ENCODE data around the gene APOBEC3G.
"Not testable (repeated sequence)": the region's sequence is repeated elsewhere in the genome, so short reads cannot be mapped to it uniquely, and the experiment has no call there.

The APOBEC3G gene

DNA sequence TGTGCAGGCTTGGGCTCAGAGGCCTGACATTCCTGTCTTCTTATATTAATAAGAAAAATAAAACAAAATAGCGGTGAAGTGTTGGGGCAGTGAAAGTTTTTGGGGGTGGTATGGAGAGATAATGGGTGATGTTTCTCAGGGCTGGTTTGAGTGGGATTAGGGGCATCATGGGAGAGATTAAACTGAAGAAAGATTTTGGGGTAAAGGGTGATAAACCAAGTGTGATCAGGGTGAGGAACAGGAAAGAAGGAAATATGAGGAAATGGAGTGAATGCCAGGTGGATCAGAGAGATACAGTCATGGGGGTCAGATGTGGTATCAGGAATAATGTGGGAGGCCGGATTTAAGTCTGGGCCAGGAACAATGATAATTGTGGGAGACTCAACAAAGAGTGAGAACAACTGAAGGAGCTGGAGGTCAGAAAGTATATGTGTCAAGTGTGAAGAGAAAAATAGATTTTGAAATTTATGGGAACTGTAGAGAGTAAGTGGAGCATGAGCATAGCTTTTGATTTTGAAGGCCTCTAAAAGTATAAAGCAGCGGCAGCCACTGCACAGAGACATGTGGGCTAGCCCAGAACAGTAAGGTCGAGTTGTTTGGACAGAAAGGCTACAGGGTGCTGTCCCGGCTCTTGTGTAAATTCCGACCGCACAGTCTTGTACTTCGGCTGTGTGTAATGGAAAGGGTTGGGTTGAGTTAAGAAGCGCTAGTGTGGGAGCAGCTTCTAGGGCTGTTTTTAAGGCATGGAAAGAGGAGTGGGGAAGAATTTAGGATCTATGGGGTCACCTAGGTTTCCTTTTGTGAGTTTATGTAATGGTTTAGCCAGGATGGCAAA, 10.4 kb upstream of the APOBEC3G start:
- in situ Hi-C loops (cut with HindIII; ENCODE audit: low sequenced_read_pairs): not testable (repeated sequence)

DNA sequence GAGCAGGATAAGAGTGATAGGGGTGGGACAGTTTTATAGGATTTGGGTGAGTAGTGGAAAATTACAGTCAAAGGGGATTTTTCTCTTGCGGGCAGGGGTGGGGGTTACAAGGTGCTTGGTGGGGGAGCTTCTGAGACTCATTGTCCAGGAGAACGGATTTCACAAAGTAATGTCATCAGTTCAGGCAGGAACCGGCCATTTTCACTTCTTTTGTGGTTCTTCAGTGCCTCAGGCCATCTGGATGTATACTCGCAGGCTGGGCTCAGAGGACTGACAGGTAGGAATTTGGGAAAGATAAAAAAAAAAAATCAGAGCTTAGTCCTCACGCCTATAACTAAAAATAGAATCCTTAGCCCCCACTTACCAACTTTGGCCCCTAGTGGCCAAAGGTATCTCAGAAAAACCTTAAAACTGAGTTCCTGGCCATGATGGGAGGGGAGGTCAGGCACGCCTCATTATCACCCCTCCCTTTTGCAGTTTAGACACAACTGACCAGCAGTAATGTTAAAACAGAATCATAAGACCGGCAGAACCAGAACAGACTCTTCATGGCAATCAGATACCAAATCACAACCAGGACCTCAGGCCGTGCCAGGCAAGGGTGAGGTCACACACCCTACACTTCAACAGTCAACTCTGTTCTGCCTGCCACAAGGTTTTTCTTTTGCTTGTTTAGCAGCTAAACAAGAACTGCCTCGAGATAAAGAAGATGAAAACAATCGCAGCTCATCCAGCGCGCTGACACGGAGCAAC, 8.9 kb upstream of the APOBEC3G start:
- in situ Hi-C loops (cut with HindIII; ENCODE audit: low sequenced_read_pairs): no loop called here

DNA sequence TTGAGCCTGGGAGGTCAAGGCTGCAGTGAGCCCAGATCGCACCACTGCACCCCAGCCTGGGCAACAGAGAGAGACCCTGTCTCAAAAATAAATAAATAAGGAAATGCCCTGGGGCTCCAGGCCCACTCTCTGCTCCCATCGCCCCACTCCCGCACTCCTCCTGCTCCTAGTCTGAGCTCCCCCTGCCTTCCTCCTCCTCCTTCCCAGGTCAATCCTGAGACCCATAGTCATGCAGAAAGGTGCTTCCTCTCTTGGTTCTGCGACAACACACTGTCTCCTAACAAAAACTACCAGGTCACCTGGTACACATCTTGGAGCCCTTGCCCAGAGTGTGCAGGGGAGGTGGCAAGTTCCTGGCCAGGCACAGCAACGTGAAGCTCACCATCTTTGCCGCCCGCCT, 6.9 kb upstream of the APOBEC3G start:
- in situ Hi-C loops (cut with HindIII; ENCODE audit: low sequenced_read_pairs): no loop called here

DNA sequence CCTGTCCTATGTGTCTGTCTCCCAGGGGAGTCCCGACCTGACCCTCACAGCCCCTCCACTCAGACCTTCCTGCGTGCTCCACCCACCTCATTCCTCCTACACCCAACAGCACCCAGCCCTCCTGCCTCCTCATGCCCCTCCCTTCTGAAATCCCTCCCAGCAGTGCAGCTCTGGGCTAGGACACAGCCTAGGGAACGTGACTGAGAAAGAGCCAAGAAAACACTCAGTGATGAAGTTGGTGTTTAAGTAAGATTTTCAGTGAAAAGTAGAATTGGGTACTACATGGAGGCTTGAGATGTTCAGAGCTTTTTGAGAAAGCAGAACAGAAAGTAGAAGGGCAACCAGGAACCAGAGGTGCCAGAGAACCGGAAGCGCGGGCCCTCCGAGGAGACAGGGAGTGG, 4.5 kb upstream of the APOBEC3G start:
- in situ Hi-C loops (cut with HindIII; ENCODE audit: low sequenced_read_pairs): not testable (repeated sequence)

DNA sequence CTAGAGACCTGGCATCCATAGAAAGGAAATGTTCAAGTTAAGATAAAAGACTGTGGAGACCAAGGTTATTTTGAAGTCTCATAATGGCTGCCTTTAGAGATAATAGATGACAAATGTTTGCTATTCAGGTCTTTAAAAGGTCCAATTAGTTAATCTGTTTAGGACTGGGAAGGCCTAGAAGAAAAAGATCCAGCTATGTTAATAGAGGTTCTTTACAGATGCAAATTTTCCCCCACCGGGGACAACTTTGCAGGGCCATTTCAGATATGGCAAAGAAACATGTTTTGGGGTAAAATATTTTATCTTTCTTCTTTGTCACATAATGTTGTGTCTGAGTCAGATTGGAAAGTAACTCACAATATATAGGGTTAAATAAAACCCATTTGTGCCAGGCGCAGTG, 3.1 kb upstream of the APOBEC3G start:
- in situ Hi-C loops (cut with HindIII; ENCODE audit: low sequenced_read_pairs): no loop called here

DNA sequence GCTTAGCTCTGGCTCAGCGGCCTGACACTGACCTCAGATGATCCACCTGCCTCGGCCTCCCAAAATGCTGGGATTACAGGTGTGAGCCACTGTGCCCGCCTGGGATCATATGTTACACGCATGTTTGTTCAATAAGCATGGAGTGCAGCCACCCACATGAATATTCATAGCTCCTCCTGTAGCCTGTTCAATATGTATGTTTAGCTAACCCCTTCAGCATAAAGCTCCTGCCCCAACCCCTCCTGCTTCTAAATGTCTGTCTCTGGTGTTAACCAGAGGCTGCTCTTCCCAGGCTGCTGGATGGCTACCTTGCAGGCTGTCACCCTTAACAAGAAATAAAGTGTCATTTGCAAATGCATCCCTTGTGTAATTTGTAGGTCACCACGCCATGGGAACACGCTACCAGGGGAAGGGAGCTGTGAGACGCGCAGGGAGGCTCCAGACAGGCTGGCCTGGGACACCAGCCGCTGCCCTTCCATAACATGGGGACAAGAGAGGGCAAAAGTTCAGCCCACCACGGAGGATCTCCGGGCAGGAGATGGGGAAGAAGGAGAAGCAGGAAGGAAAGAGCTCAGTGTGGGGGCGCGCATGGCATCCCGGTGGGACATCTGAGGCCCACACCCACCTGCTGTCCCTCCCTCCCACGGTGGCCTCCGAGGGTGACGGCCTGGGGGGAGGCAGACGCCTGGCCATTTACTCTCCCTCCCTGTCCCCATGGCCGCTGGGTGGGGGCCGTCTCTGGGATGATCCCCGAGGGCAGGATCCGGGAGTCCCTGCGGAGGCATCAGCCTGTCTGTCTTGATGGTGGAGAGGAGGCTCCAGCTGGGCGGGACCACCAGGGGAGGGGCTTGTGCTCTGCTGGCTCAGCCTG, 685 bp upstream of the APOBEC3G start:
- in situ Hi-C loops (cut with HindIII; ENCODE audit: low sequenced_read_pairs): not testable (repeated sequence)

DNA sequence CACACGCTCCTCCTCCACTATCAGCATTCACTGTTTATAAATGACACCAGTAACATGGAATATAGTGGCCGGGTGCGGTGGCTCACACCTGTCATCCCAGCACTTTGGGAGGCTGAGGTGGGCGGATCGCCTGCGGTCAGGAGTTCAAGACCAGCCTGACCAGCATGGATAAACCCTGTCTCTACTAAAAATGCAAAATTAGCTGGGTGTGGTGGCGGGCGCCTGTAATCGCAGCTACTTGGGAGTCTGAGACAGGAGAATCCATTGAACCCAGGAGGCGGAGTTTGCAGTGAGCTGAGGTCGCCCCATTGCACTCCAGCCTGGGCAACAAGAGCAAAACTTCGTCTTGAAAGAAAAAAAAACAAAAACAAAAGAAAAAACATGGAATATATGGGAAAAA, 837 bp downstream of the APOBEC3G start:
- in situ Hi-C loops (cut with HindIII; ENCODE audit: low sequenced_read_pairs): not testable (repeated sequence)

DNA sequence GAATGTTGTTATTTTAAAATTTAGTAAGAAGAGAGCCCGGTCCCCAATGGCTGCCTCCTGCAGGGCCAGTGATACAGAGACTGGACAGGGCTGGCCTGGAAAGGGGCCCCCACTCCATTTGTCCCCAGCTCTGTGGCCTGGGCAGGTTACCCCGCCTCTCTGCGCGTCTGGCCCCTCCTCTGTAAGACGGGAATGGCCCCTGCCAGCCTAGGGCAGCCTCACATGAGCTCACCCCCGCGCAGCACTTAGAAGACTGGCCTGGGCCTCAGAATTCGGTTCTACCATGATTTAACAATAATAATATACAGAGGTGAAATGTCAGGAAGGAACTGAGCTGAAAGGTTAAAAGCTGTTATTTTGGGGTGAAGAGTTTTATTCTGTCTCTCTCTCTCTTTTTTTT, 1.3 kb downstream of the APOBEC3G start:
- in situ Hi-C loops (cut with HindIII; ENCODE audit: low sequenced_read_pairs): no loop called here

DNA sequence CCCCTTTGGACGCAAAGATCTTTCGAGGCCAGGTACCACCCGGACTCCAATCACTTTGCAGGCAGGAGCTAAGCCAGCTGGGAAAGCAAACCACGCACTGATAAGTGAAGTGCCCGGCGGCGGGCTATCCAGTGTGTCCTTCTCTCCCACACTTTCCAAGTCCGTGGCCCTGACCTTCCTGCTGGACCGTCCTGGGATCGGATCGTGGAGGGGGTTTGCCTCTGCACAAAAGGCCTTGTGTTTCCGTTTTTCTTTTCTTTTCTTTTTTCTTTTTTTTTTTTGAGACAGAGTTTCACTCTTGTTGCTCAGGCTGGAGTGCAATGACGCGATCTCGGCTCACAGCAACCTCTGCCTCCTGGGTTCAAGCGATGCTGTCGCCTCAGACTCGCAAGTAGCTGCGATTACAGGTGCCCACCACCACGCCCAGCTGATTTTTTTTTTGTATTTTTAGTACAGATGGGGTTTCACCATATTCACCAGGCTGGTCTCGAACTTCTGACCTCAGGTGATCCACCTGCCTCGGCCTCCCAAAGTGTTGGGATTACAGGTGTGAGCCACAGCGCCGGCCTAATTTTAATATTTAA, 2.1 kb downstream of the APOBEC3G start:
- in situ Hi-C loops (cut with HindIII; ENCODE audit: low sequenced_read_pairs): not testable (repeated sequence)

DNA sequence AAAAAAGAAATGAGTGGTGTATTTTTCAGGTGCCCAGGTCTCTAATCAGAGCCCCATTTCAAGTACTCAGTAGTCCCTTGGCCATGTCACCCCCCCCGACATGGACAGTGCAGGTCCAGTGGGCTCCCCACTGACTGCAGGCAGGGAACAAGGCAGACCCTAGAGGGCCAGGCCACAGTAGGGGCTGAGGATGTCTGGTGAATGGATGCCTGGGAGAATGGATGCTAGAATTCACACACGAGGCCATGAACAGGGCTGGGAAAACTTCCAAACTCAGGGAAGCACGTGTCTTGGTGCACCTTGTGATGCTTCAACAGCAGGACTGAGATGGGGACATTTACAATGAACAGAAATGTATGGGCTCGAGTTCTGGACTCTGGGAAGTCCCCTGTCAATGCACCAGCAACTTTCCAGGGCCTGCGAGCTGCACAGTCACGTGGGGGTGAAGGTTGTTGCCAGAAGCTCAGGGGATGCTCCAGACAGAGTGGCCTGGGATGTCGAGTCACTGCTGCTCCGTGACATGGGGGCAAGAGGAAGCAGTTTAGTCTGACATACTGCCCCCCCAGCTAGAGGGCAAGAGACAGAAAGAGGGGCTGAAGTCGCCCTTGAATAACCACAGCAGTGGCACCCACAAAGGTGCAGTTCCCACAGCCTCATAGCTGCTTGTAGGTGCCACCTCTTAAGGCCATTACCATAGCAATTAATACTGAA, 3.1 kb downstream of the APOBEC3G start:
- in situ Hi-C loops (cut with HindIII; ENCODE audit: low sequenced_read_pairs): no loop called here

DNA sequence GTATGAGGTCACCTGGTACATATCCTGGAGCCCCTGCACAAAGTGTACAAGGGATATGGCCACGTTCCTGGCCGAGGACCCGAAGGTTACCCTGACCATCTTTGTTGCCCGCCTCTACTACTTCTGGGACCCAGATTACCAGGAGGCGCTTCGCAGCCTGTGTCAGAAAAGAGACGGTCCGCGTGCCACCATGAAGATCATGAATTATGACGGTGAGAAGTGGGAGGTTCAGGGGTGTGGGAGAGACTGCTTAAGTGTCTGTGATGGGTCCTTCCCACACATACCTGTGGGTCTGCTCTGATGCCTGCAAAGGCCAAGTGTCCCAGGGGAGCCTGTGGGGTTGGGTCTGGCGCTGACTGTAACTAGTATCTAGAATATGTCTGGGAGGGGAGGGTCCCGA, 3.9 kb downstream of the APOBEC3G start:
- in situ Hi-C loops (cut with HindIII; ENCODE audit: low sequenced_read_pairs): no loop called here

DNA sequence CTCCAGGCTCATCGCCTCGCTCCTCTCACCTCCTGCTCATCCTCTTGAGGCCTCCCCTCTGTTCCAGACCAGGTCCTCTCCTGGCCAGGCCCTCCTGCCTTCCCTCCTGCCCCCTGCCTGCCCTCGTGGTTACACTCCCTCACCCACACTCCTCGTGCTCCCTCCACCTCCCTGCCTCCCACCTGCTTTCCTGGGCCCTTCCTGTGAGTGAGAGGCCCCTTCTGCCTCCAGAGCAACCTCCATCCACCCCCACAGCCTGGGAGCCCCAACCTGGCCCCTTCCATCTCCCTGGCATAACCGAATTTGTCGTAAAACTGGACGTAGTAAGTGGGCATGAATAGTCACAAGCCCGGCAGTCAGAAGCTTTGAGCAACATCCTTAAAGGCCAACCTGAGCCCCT, 4.5 kb downstream of the APOBEC3G start:
- in situ Hi-C loops (cut with HindIII; ENCODE audit: low sequenced_read_pairs): no loop called here

DNA sequence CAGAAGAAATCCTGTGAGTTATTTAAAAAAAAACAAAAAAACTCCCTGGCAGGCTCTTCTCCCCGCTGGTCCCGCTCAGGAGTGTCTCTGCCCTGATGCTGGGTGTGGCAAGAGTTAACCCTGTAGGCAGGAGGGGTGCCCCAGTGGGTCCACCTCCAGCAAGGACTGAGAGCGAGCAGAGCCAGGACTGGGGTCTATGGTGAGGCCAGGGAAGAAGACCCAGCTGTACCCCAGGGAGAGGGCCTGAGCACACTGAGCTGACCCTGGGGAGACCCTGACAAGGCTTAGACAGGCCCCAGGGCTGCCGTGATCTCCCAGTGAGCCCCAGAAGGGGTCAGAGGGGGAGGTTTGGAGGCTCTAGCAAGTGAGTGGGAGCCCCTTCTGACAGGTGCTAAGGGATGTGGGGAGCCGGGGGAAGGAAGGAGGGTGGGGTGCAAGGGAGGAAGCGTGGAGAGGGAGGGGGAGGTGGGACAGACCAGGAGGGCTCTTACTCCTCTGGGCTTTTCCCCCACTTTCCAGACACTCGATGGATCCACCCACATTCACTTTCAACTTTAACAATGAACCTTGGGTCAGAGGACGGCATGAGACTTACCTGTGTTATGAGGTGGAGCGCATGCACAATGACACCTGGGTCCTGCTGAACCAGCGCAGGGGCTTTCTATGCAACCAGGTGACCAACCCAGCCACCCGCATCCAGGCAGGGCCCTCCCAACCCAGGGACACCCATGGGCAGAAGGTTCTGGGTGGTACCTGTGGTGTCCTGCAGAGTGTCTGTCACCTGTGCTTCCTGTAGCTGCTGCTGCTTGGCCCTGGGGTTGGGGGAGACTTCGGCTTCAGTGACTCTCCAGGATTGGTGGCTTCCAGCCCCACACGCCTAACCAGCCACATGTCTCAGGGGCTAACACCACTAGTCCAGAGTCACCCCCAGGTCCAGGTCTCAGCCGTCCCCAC, 6.4 kb downstream of the APOBEC3G start:
- in situ Hi-C loops (cut with HindIII; ENCODE audit: low sequenced_read_pairs): no loop called here

DNA sequence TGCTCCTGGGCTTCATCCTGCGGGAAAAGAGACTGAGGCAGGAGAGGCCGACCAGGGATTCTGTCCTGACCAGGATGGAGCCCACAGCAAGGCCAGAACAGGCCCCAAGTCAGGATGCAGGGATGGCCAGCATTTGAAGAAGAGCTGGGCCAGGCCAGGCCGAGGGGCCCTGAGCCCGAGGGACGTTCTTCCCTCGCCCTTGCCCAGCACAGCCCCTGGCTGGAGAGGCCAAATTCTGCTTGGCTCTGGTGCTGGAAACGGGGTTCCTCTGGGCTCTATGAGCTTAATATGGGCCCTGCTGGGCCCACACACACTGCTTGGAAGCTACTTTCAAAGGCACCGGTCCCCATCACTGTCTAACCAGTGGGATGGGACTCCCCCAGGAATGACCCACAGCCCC, 7.6 kb downstream of the APOBEC3G start:
- in situ Hi-C loops (cut with HindIII; ENCODE audit: low sequenced_read_pairs): no loop called here

DNA sequence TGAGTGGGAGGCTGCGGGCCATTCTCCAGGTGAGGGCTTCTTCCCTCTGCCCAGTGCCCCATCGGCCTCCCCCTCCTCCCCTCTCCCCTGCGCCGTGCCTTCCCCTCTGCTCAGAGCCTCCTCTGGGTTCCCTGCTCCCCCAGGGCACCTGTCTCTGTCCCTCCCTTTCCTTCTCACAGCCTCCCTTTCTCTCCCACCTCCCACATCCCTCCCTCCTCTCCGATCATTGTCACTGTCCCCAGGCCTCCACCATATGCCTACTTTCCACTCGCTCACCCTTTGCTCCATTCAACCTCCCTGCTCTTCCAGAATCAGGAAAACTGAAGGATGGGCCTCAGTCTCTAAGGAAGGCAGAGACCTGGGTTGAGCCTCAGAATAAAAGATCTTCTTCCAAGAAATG, 10.0 kb downstream of the APOBEC3G start:
- in situ Hi-C loops (cut with HindIII; ENCODE audit: low sequenced_read_pairs): no loop called here

DNA sequence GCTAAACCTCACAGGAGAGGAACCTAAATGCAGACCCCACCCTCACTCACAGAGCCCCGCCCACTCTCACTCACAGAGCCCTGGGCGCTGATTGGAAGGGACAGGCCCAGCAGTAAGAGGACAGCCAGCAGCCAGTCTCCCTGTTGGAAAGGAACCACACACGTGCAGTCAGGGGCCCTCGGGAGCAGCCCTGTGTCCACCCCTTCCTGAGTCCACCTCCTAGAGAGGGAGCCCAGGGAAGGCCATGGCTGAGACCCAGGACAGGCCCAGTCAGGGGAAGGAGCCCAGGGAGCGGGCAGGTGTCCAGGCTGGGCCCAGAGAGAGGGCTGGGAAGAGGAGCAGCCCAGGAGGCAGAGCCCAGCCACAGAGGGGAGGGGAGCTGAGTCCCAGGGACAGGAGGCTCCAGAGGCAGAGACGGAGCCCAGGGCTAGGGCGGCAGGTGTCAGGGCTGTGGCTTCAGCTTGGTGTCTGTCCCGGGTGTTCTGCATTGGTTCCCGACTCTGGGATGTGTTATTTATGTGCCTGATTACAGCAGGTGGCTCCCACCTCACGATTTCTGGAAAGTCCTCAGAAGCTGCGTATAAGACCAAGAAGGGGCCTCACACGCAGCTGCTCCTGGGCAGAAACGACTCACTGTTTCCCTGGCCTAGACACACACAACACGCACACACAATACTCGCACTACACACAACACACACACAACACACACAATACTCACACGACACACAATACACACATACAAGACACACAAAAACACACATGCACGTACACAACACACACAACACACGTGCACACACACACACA, 11.0 kb downstream of the APOBEC3G start:
- in situ Hi-C loops (cut with HindIII; ENCODE audit: low sequenced_read_pairs): no loop called here

DNA sequence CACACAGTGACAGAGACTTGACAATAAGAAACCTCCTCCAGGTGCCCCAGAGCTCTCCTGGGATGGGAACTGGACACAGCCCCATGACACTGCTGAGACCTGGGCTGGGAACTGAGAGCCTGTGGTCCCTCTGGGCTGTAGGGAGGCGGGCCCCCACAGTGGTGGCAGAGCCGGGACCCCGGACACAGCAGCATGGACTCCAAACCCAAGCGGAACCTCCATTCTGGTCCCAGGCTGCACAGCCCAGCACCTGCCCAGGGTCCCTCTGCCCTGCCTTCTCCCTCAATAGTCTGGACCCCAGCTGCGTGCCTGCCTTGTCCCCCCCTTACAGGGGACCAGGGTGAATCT, 11.6 kb downstream of the APOBEC3G start:
- in situ Hi-C loops (cut with HindIII; ENCODE audit: low sequenced_read_pairs): no loop called here

DNA sequence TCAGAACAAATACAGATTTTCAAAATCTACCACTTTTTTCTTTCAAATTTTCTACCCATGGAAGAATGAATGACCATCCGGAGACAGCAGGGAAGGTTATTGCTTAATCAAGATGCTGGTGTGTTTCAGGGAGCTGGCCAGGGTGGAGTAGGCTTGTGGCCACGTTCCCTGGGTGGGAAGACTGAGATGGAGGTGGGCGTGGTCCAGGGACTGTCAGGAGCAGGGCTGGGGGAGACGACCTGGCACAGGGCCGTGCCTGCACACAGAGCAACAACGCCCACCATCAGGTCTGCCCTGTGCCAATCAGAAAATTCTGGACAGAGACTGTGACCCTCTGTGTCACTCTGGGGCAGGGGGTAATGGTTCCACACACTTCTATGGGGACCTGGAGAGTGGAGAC, 12.9 kb downstream of the APOBEC3G start:
- in situ Hi-C loops (cut with HindIII; ENCODE audit: low sequenced_read_pairs): no loop called here
